Karpas-422 (cell line): Measurements from ENCODE around the gene CSF3R. TPM values are rescaled to one million over a fixed set of nuclear protein-coding genes. Genes with fewer than 3 reads are reported as not detected.

ENCODE experiments used
- DNase-seq: peaks from one replicate; pipeline ENCODE4 v3.0.0-alpha.2; 2015
- H2AFZ ChIP-seq: fragments of 200-600 bp; sonication (generic); 2 replicates; pipeline ENCODE4 v1.6.1; 2014; ENCODE audit warnings: antibody characterized with exemption, low read length, mixed read lengths
- H3K27ac ChIP-seq: fragments of 200-600 bp; sonication (generic); 2 replicates; pipeline ENCODE4 v1.5.1; 2014; ENCODE audit warnings: mild to moderate bottlenecking, low read length, moderate library complexity
- H3K27me3 ChIP-seq: fragments of 200-600 bp; sonication (generic); 2 replicates; pipeline ENCODE4 v1.6.1; 2014; ENCODE audit warnings: low read length, mixed read lengths
- H3K36me3 ChIP-seq: fragments of 200-600 bp; sonication (generic); 2 replicates; pipeline ENCODE4 v1.6.1; 2014; ENCODE audit warnings: low read length, mixed read lengths; ENCODE audit not compliant: insufficient read depth
- H3K4me1 ChIP-seq: fragments of 200-600 bp; sonication (generic); 2 replicates; pipeline ENCODE4 v1.6.1; 2014; ENCODE audit warnings: mild to moderate bottlenecking, low read length, mixed read lengths
- H3K4me2 ChIP-seq: fragments of 200-600 bp; sonication (generic); 2 replicates; pipeline ENCODE4 v1.6.1; 2014; ENCODE audit warnings: low read length, low read depth, mild to moderate bottlenecking; ENCODE audit not compliant: poor library complexity, severe bottlenecking
- H3K4me3 ChIP-seq: fragments of 200-600 bp; sonication (generic); 2 replicates; pipeline ENCODE4 v1.5.1; 2014; ENCODE audit warnings: mild to moderate bottlenecking, antibody characterized with exemption, low read length, mixed read lengths
- H3K79me2 ChIP-seq: fragments of 200-600 bp; sonication (generic); 2 replicates; pipeline ENCODE4 v1.6.1; 2014; ENCODE audit warnings: mild to moderate bottlenecking, low read length, mixed read lengths
- H3K9ac ChIP-seq: fragments of 200-600 bp; sonication (generic); 2 replicates; pipeline ENCODE4 v1.6.0; 2014; ENCODE audit warnings: low read length
- H3K9me2 ChIP-seq: fragments of 200-600 bp; sonication (generic), shearing (Covaris generic); replicated peaks from 2 replicates; pipeline ENCODE4 v1.6.0; 2014; ENCODE audit warnings: mild to moderate bottlenecking, low read length, moderate library complexity; ENCODE audit not compliant: insufficient read depth
- H3K9me3 ChIP-seq: fragments of 300-700, 200-600 bp; sonication (generic); 2 replicates; pipeline ENCODE4 v1.6.1; 2014; ENCODE audit warnings: low read length, mixed read lengths
- H4K20me1 ChIP-seq: fragments of 200-600 bp; sonication (generic); 2 replicates; pipeline ENCODE4 v1.6.1; 2014; ENCODE audit warnings: mild to moderate bottlenecking, antibody characterized with exemption, low read length, low read depth; ENCODE audit not compliant: insufficient read depth
- total RNA-seq: library from RNA; depleted of rRNA; stranded (reverse); fragments of >200 nt; shearing (Covaris generic); gene quantifications from 2 replicates; pipeline ENCODE4 v1.2.3, GENCODE V29; 2014; ENCODE audit warnings: low replicate concordance

The CSF3R gene
- total RNA-seq, 1 experiment from 2014 or later = not detected

DNA sequence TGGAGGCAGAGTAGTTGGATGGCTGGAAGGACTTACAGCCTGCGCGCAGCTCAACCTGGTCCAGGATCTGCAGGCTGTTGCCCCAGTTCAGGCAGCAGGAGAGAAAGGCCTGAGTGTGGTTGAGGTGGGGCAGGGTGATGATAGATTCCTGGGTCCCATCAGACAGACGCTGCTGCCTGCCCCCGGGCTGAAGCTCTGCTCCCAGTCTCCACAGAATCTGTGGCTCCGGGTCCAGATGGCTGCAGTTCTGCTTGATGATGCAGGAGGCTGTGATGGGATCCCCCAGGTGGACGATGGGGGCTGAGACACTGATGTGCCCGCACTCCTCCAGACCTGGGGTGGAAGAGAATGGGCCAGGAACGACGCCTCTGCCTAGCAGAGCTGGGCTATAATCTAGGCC is 7.4 kb downstream of the CSF3R start:
- no peaks in the 10 kb centered on the region for H3K9me2 ChIP-seq
- H3K27me3 ChIP-seq = no peaks in the 10 kb centered on the region
- no peaks in the 10 kb centered on the region for H3K9me3 ChIP-seq
- H4K20me1 ChIP-seq = no peaks in the 10 kb centered on the region
- no peak overlapping the region for H3K4me2 ChIP-seq
- H3K4me1 ChIP-seq = peaks cover 8% of the 10 kb centered on the region
- no peak overlapping the region for H3K9ac ChIP-seq
- H3K4me3 ChIP-seq = no peak overlapping the region
- H3K36me3 ChIP-seq = no peaks in the 10 kb centered on the region
- no peak for DNase-seq
- no peak overlapping the region for H3K27ac ChIP-seq
- H2AFZ ChIP-seq = no peak overlapping the region
- H3K79me2 ChIP-seq = no peaks in the 10 kb centered on the region

GRCh38 chr1:36472656-36473055 is 10.1 kb downstream of the CSF3R start:
- Histone ChIP-seq H3K79me2 (no peaks in the 10 kb centered on the region), H3K4me3 (no peak overlapping the region), H2AFZ (no peak overlapping the region), H3K36me3 (no peaks in the 10 kb centered on the region), H3K9me2 (no peaks in the 10 kb centered on the region), H3K4me1 (peaks cover 8% of the 10 kb centered on the region), H3K4me2 (no peak overlapping the region), H3K27me3 (no peaks in the 10 kb centered on the region), H4K20me1 (no peaks in the 10 kb centered on the region), H3K9ac (no peak overlapping the region), H3K9me3 (no peaks in the 10 kb centered on the region), H3K27ac (no peak overlapping the region)
- no peak for DNase-seq

DNA sequence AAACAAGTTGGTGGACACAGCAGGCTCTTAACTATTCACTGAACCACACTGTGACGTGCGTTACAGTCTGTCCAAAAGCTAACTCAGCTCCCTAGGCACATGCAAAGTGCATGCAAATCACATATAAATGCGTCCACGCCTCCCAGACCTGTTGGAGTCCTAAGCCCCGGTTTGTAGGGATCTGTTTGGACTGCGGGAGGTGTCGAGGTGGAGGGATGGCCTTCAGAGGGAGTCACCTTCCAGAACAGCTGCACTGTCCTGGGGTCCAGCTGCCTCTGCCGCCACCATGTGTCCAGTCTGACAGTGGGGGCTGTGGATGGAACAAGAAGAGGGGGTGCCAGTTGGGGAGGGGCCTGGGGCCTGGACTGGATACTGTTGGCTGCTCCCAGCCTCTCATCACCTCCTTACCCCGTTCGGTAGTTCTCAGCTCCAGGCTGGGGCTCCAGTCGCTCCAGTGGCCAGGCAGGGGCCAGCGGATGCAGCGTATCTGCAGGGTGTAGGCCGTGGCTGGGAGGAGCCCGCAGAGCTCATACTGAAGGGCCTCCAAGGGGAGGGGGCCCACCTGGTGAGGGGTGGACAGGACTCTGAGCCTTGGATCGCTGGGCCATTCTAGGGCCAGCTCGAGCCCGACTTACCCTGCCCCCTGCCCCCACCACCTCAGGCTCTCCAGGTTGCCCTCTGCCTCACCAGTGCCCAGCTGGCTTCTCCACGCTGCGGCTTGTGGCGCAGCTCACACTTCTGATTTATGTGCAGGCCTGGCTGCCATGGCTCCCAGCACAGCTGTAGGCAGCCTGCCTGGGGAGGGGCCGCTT is 10.7 kb downstream of the CSF3R start:
- DNase-seq = peak; percentile 69
- H3K9ac ChIP-seq = no peak overlapping the region
- peak overlapping the region; percentile 18 for H3K4me2 ChIP-seq
- no peaks in the 10 kb centered on the region for H3K36me3 ChIP-seq
- no peaks in the 10 kb centered on the region for H3K9me3 ChIP-seq
- no peak overlapping the region for H3K27ac ChIP-seq
- no peaks in the 10 kb centered on the region for H3K79me2 ChIP-seq
- H3K4me3 ChIP-seq = no peak overlapping the region
- no peaks in the 10 kb centered on the region for H4K20me1 ChIP-seq
- no peaks in the 10 kb centered on the region for H3K27me3 ChIP-seq
- H3K4me1 ChIP-seq = peaks cover 8% of the 10 kb centered on the region
- no peaks in the 10 kb centered on the region for H3K9me2 ChIP-seq
- no peak overlapping the region for H2AFZ ChIP-seq

DNA sequence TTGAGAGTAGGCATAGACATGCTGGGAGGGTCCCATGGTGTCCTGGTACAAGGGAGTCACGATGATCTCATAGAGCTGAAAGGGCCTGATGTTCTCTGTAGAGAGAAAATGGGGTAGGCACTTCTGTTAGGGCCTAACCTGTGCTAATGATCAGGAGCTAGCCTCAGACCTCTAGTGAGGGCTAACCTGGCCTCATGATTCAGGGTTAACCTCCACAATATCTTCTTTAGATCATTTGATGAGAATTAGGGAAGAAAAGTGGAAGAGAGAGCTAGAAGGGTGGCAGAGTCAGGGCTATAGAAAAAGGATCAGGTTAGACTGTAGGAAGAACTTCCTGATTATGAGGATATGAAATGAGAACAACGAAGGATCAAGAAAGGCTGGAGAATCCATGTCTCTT is 13.6 kb downstream of the CSF3R start:
- Histone ChIP-seq H2AFZ (no peak overlapping the region), H3K4me1 (peaks cover 22% of the 10 kb centered on the region), H3K27ac (no peak overlapping the region)

GRCh38 chr1:36467700-36468455 is 14.8 kb downstream of the CSF3R start:
- Histone ChIP-seq H3K4me1 (peaks cover 28% of the 10 kb centered on the region), H3K4me3 (no peak overlapping the region), H3K27me3 (no peaks in the 10 kb centered on the region), H3K36me3 (no peaks in the 10 kb centered on the region), H4K20me1 (no peaks in the 10 kb centered on the region), H3K9me2 (no peaks in the 10 kb centered on the region), H3K9ac (no peak overlapping the region), H3K9me3 (no peaks in the 10 kb centered on the region), H3K79me2 (peaks cover 13% of the 10 kb centered on the region), H3K27ac (no peak overlapping the region), H3K4me2 (no peak overlapping the region), H2AFZ (no peak overlapping the region)
- DNase-seq = no peak

More for the DNA sequence above, 13.6 kb downstream of the CSF3R start:
- no peak overlapping the region for H3K4me3 ChIP-seq
- no peak for DNase-seq
- peaks cover under 1% of the 10 kb centered on the region; the same call in 1 of the 2 replicates for H3K79me2 ChIP-seq
- H3K36me3 ChIP-seq = no peaks in the 10 kb centered on the region
- H3K9me3 ChIP-seq = no peaks in the 10 kb centered on the region
- H3K9ac ChIP-seq = no peak overlapping the region
- H3K9me2 ChIP-seq = no peaks in the 10 kb centered on the region
- H3K4me2 ChIP-seq = no peak overlapping the region
- no peaks in the 10 kb centered on the region for H3K27me3 ChIP-seq
- no peaks in the 10 kb centered on the region for H4K20me1 ChIP-seq

GRCh38 chr1:36467027-36467410 is 15.7 kb downstream of the CSF3R start:
- Histone ChIP-seq H2AFZ (no peak overlapping the region), H3K4me2 (no peak overlapping the region), H3K27me3 (no peaks in the 10 kb centered on the region), H3K27ac (no peak overlapping the region), H3K4me3 (no peak overlapping the region), H3K9ac (no peak overlapping the region), H3K9me3 (no peaks in the 10 kb centered on the region), H3K4me1 (peaks cover 32% of the 10 kb centered on the region), H4K20me1 (no peaks in the 10 kb centered on the region), H3K36me3 (peaks cover 5% of the 10 kb centered on the region; the same call in 1 of the 2 replicates), H3K79me2 (peaks cover 19% of the 10 kb centered on the region), H3K9me2 (no peaks in the 10 kb centered on the region)
- no peak for DNase-seq

GRCh38 chr1:36466370-36467026 is 16.2 kb downstream of the CSF3R start:
- Histone ChIP-seq H3K27me3 (no peaks in the 10 kb centered on the region), H3K27ac (no peak overlapping the region), H4K20me1 (no peaks in the 10 kb centered on the region), H3K79me2 (peaks cover 24% of the 10 kb centered on the region), H3K9me2 (no peaks in the 10 kb centered on the region), H3K36me3 (peaks cover 10% of the 10 kb centered on the region; the same call in 1 of the 2 replicates), H3K9me3 (no peaks in the 10 kb centered on the region), H3K4me2 (no peak overlapping the region), H2AFZ (no peak overlapping the region), H3K4me1 (peaks cover 28% of the 10 kb centered on the region), H3K4me3 (no peak overlapping the region), H3K9ac (no peak overlapping the region)
- DNase-seq = no peak
